Measurements from ENCODE around the gene ORAI3.

ORAI3 gene

DNA sequence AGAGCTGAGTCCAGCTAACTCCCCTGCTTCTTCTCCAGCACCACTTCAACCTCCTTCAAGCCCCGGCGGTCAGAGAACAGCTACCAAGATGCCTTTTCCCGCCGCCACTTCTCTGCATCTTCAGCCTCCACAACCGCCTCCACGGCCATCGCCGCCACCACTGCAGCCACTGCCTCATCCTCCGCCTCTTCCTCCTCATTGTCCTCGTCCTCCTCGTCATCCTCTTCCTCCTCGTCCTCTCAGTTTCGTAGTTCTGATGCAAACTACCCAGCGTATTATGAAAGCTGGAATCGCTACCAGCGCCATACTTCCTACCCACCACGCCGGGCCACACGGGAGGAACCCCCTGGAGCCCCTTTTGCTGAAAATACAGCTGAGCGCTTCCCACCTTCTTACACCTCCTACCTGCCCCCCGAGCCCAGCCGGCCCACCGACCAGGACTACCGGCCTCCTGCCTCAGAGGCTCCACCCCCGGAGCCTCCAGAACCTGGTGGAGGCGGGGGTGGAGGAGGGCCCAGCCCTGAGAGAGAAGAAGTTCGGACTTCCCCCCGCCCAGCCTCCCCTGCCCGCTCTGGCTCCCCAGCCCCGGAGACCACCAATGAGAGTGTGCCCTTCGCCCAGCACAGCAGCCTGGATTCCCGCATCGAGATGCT, 15.8 kb downstream of the ORAI3 start:
- TF ChIP-seq GATA2 (IDR thresholded peaks at IDR 0.05; ENCODE audit: low read depth, low read length) = no peak
- TF ChIP-seq GATA3 (IDR thresholded peaks at IDR 0.05; ENCODE audit: low read depth, low read length) = no peak

DNA sequence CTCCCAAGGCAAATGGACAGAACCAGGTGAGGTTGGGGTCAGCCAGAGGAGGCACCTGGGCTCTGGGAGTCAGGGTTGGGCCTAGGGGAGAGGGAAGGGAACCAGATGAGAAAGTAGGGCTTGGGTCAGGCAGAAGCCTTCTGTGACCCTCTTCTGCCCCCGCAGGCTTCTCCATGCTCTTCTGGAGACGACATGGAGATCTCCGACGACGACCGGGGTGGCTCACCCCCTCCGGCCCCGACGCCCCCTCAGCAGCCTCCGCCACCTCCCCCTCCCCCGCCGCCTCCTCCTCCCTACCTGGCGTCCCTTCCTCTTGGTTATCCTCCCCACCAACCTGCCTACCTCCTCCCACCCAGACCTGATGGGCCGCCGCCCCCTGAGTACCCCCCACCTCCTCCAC, 16.6 kb downstream of the ORAI3 start:
- TF ChIP-seq GATA2 (IDR thresholded peaks at IDR 0.05; ENCODE audit: low read depth, low read length) (no peak), GATA3 (IDR thresholded peaks at IDR 0.05; ENCODE audit: low read depth, low read length) (no peak)

DNA sequence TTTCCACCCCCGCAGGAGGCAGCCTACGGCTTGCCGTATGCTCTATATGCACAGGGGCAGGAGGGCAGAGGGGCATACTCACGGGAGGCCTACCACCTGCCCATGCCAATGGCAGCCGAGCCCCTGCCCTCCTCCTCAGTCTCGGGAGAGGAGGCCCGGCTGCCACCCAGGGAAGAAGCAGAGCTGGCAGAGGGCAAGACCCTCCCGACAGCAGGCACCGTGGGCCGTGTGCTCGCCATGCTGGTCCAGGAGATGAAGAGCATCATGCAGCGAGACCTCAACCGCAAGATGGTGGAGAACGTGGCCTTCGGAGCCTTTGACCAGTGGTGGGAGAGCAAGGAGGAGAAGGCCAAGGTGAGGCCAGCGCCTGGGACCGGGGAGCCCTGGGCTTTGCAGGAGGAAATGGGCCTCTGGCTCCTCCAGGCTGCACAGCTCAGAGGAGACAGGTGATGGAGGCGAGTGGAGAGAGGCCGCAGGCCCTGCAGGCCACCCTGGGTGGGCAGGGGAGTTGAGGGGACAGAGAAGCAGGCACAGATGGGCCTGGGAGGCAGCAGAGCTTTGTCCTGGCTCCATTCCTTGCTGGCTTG, 17.3 kb downstream of the ORAI3 start:
- TF ChIP-seq GATA2 (IDR thresholded peaks at IDR 0.05; ENCODE audit: low read depth, low read length) (no peak), GATA3 (IDR thresholded peaks at IDR 0.05; ENCODE audit: low read depth, low read length) (no peak)

DNA sequence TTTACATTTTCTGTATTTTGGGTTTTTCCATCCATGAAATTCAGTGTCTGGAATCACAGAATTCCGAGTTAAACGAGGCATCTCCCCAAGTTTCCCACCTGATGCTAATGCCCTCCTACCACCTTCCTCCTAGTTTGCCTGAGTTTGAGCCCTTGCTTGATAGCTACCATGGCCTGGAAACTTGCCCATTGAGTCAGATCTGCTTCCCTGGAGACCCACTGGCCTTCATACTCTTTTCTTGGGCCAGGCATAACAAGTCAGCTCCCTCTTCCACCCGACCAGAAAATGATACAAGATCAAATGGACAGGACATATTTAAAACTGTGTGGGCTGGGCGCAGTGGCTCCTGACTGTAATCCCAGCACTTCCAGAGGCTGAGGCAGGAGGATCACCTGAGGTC, 18.9 kb downstream of the ORAI3 start:
- TF ChIP-seq GATA3 (IDR thresholded peaks at IDR 0.05; ENCODE audit: low read depth, low read length) (no peak), GATA2 (IDR thresholded peaks at IDR 0.05; ENCODE audit: low read depth, low read length) (no peak)

DNA sequence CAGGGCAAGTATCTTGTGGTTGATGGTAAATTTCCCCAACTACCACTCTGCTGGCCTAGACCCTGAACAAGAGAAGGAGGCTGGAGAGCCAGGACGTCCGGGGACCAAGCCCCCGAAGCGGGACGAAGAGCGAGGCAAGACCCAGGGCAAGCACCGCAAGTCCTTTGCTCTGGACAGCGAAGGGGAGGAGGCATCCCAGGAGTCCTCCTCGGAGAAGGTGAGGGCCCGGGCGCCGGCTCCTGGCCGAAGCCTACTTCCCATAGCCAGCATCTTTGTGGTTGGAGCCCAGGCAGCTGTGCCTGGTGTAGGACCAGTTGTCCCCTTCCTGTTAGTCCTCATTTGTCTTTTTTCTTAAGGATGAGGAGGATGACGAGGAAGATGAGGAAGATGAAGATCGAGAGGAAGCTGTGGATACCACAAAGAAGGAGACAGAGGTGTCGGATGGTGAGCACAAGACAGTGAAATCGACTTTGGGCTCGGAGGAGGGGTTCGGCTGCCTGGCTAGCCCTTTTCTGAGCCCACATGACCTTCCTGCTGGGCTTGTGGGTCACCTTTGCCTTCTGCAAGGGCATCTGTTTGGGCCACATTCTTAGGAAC, 20.5 kb downstream of the ORAI3 start:
- no peak for TF ChIP-seq GATA3 (IDR thresholded peaks at IDR 0.05; ENCODE audit: low read depth, low read length)
- TF ChIP-seq GATA2 (IDR thresholded peaks at IDR 0.05; ENCODE audit: low read depth, low read length) = no peak

DNA sequence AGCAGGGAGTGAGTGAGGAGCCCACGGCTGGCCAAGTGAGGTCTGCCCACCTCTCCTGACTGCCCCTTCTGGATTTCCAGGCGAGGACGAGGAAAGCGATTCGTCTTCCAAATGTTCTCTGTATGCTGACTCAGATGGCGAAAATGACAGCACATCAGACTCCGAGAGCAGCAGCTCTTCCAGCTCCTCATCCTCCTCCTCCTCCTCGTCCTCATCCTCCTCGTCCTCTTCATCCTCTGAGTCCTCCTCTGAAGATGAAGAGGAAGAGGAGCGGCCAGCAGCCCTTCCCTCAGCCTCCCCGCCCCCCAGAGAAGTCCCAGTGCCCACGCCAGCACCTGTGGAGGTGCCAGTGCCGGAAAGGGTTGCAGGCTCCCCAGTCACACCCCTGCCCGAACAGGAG, 22.4 kb downstream of the ORAI3 start:
- TF ChIP-seq GATA2 (IDR thresholded peaks at IDR 0.05; ENCODE audit: low read depth, low read length) (no peak), GATA3 (IDR thresholded peaks at IDR 0.05; ENCODE audit: low read depth, low read length) (no peak)

DNA sequence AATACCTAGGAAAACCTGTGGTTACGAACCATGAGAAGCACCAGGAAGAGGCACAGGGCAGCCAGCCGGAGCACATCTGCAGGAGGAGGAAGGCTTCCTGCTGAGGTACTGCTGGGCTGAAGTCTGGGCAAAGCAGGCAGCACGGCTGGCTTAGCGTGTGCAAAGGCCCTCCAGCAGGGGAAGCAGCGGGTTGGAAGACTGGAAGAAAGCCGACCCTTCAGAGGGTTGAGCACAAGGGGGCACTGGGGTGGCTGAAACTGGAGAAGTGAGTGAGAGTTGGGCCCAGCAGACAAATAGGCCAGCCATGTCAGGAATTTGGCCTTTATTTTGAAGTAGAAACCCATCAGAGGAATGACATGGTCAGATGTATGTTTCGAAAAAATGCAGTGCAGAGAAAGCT, 24.0 kb downstream of the ORAI3 start:
- no peak for TF ChIP-seq GATA2 (IDR thresholded peaks at IDR 0.05; ENCODE audit: low read depth, low read length)
- TF ChIP-seq GATA3 (IDR thresholded peaks at IDR 0.05; ENCODE audit: low read depth, low read length) = no peak

DNA sequence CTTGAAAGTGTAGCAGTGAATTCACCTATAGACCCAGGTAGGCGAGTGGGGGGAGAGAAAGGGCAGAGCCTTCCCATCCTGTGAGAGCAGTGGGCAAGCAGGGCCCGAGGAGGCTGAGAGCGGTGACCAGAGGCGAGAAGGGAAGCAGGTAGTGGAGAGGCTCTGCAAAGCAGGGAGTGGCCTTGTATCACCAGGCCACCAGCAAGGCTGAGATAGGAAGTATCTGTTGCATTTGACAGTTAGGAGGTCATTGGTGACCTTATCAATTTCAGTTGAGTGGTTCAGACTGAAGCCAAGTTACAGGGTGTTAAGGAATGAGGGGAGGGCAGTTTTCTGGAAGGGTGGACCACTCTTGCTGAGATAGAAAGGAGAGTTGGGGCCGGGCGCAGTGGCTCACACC, 25.5 kb downstream of the ORAI3 start:
- TF ChIP-seq GATA2 (IDR thresholded peaks at IDR 0.05; ENCODE audit: low read depth, low read length) (no peak), GATA3 (IDR thresholded peaks at IDR 0.05; ENCODE audit: low read depth, low read length) (no peak)

DNA sequence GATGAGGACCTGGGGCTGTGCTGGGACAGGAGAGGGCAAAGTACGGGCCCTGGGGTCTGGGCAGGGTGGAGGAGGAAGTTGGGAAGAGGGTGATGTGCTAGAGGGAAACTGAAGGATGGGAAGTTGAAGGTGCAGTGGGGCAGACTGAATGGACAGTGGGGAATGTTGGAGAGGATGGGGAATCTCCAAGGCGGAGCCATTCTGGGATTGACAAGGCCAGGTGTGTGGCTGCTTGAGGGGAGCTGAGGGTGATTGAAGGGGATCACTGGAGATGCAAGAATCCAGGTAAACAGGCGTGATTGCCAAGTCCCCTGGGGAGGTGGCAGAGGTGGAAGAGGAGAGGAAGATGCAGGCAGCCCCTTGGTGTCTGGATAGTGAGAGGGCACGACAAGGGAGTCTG, 27.6 kb downstream of the ORAI3 start:
- no peak for TF ChIP-seq GATA2 (IDR thresholded peaks at IDR 0.05; ENCODE audit: low read depth, low read length)
- no peak for TF ChIP-seq GATA3 (IDR thresholded peaks at IDR 0.05; ENCODE audit: low read depth, low read length)

DNA sequence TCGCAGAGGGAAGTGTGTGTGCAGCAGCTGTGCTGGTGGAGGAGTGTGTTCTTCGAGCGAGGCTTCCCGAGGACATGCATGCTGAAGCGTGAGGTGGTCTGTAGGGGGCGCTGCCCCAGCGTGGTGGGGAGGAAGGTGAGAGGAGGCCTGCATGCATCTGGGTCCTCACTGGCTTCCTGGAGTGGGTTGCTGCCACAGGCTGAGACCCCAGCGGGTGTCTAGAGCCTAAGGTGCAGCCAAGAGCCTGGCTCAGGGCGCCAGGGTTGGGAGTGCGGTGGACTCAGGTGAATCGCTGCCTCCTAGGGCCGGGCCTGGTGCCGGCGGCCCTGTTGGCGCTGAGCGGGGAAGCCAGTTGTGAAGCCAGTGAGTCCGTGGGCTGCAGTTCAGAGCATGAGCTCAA, 28.6 kb downstream of the ORAI3 start:
- TF ChIP-seq GATA2 (IDR thresholded peaks at IDR 0.05; ENCODE audit: low read depth, low read length) (no peak), GATA3 (IDR thresholded peaks at IDR 0.05; ENCODE audit: low read depth, low read length) (no peak)

DNA sequence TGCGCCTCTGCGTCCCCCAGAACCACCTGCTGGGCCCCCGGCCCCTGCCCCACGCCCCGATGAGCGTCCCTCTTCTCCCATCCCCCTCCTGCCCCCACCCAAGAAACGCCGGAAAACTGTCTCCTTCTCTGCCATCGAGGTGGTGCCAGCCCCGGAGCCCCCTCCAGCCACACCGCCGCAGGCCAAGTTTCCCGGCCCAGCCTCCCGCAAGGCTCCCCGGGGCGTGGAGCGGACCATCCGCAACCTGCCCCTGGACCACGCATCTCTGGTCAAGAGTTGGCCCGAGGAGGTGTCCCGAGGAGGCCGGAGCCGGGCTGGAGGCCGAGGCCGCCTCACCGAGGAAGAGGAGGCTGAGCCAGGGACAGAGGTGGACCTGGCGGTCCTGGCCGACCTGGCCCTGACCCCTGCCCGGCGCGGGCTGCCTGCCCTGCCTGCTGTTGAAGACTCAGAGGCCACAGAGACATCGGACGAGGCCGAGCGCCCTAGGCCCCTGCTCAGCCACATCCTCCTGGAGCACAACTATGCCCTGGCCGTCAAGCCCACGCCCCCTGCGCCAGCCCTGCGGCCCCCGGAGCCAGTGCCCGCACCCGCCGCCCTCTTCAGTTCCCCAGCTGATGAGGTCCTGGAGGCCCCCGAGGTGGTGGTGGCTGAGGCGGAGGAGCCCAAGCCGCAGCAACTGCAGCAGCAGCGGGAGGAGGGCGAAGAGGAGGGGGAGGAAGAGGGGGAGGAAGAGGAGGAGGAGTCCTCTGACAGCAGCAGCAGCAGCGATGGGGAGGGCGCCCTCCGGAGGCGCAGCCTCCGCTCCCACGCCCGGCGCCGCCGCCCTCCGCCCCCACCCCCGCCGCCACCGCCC, 30.5 kb downstream of the ORAI3 start:
- no peak for TF ChIP-seq GATA2 (IDR thresholded peaks at IDR 0.05; ENCODE audit: low read depth, low read length)

DNA sequence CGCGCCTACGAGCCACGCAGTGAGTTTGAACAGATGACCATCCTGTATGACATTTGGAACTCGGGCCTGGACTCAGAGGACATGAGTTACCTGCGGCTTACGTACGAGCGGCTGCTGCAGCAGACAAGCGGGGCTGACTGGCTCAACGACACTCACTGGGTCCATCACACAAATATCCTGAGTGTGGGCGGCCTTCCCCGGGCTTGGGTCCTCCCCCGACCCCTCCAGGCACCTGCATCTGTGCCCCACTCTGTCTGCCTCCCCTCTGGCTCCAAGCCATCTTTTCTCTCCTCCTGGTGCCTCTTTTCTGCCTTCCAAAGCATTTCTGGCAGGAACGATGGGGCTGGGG, 31.1 kb downstream of the ORAI3 start:
- TF ChIP-seq GATA3 (IDR thresholded peaks at IDR 0.05; ENCODE audit: low read depth, low read length) = no peak
- TF ChIP-seq GATA2 (IDR thresholded peaks at IDR 0.05; ENCODE audit: low read depth, low read length) = no peak

DNA sequence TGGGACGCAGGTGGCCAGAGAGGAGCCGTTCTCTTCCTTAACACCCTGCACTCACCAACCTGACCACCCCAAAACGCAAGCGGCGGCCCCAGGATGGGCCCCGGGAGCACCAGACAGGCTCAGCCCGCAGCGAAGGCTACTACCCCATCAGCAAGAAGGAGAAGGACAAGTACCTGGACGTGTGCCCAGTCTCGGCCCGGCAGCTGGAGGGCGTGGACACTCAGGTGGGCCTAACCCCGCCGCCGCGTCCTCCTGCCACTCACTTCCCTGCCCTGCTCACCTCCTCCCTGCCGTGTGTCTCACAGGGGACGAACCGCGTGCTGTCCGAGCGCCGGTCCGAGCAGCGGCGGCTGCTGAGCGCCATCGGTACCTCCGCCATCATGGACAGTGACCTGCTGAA, 31.6 kb downstream of the ORAI3 start:
- no peak for TF ChIP-seq GATA3 (IDR thresholded peaks at IDR 0.05; ENCODE audit: low read depth, low read length)

DNA sequence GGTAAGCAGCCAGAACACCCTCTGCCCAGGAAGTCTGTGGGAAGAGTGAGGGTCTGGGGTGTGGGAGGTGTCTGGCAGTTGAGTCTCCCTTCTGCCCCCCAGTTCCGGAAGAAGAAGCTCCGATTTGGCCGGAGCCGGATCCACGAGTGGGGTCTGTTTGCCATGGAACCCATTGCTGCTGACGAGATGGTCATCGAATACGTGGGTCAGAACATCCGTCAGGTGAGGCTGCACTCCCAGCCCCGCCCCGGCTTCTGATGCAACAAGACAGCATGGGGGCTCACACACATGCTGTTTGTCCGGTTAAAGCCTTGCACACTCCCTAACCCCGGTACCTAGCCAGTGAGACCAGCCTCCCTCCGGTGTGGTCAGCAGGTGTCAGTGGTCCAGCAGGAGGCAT, 32.1 kb downstream of the ORAI3 start:
- TF ChIP-seq GATA2 (IDR thresholded peaks at IDR 0.05; ENCODE audit: low read depth, low read length) = no peak
- TF ChIP-seq GATA3 (IDR thresholded peaks at IDR 0.05; ENCODE audit: low read depth, low read length) = no peak

Measured in SH-SY5Y (cell line).